PC-9 (cell line): Measurements from ENCODE around the gene NUP88.

Source experiments
- CTCF ChIP-seq: fragments of 200-600 bp; sonication (generic); conservative IDR thresholded peaks from 2 replicates; pipeline ENCODE4 v1.6.1; 2017; ENCODE audit warnings: mixed run types, antibody characterized with exemption, mild to moderate bottlenecking, moderate library complexity
- EZH2 ChIP-seq: fragments of 200-600 bp; sonication (generic); IDR thresholded peaks from 2 replicates; pipeline ENCODE4 v1.8.0; 2017; ENCODE audit warnings: antibody characterized with exemption, low read depth

- TF ChIP-seq CTCF (no peak), EZH2 (no peak)
These were observed 3.0 kb upstream of the NUP88 start for GRCh38 chr17:5422505-5422904.
